HEK293 (cell line): Measurements from ENCODE around the gene APBB2.

Experiments used
- CTCF ChIP-seq: fragments of 450-650 bp; formaldehyde crosslinking; IDR thresholded peaks from 2 replicates; pipeline ENCODE4 v1.5.1; 2016; ENCODE audit warnings: missing biosample characterization, missing genetic modification characterization
- FEZF1 ChIP-seq: fragments of 450-650 bp; formaldehyde crosslinking; IDR thresholded peaks from 2 replicates; pipeline ENCODE4 v1.5.1; 2016; ENCODE audit warnings: missing biosample characterization, missing genetic modification characterization
- MYNN ChIP-seq: fragments of 450-650 bp; formaldehyde crosslinking; IDR thresholded peaks from 2 replicates; pipeline ENCODE4 v1.5.1; 2016; ENCODE audit warnings: missing biosample characterization, missing genetic modification characterization, borderline replicate concordance
- PRDM10 ChIP-seq: fragments of 450-650 bp; formaldehyde crosslinking; IDR thresholded peaks from 2 replicates; pipeline ENCODE4 v1.5.1; 2016; ENCODE audit warnings: missing biosample characterization, missing genetic modification characterization
- TCF7L2 ChIP-seq: IDR thresholded peaks from 2 replicates; pipeline ENCODE4 v1.6.1; 2011; ENCODE audit warnings: low read depth, mild to moderate bottlenecking, inconsistent platforms, low read length, moderate library complexity, borderline replicate concordance
- ZNF221 ChIP-seq: fragments of 450-650 bp; formaldehyde crosslinking; IDR thresholded peaks from 2 replicates; pipeline ENCODE4 v1.5.1; 2017; ENCODE audit warnings: missing biosample characterization, missing genetic modification characterization, borderline replicate concordance
- ZNF274 ChIP-seq, 2 experiments: fragments of 200-500 bp in 1 of 2; fragments of 450-650 bp in 1 of 2; sonication (Bioruptor generic) in 1 of 2; formaldehyde crosslinking in 1 of 2; IDR thresholded peaks; 2 replicates each; pipeline versions ENCODE4 v1.5.1 to v1.6.1; 2014 to 2016; ENCODE audit warnings: borderline replicate concordance in 1 of 2, inconsistent platforms in 1 of 2, low read length in 1 of 2, missing biosample characterization in 1 of 2, missing genetic modification characterization in 1 of 2
- ZNF302 ChIP-seq: fragments of 450-650 bp; formaldehyde crosslinking; IDR thresholded peaks from 2 replicates; pipeline ENCODE4 v1.5.1; 2016; ENCODE audit warnings: missing biosample characterization, missing genetic modification characterization, low read depth
- ZNF350 ChIP-seq: fragments of 450-650 bp; formaldehyde crosslinking; IDR thresholded peaks from 2 replicates; pipeline ENCODE4 v1.5.0; 2017; ENCODE audit warnings: missing biosample characterization, mild to moderate bottlenecking, missing genetic modification characterization
- ZNF776 ChIP-seq: fragments of 450-650 bp; formaldehyde crosslinking; IDR thresholded peaks from 2 replicates; pipeline ENCODE4 v1.5.0; 2017; ENCODE audit warnings: missing biosample characterization, missing genetic modification characterization, borderline replicate concordance

GRCh38 chr4:41174444-41174843 lies 39.9 kb downstream of the APBB2 start:
- TF ChIP-seq ZNF302 (tag by site-specific recombination), result no peak
- TF ChIP-seq CTCF (tag by site-specific recombination), result no peak
- TF ChIP-seq MYNN (tag by site-specific recombination), result no peak
- TF ChIP-seq ZNF221 (tag by site-specific recombination), result no peak
- no peak for TF ChIP-seq FEZF1 (tag by site-specific recombination)
- no peak for TF ChIP-seq TCF7L2
- no peak for TF ChIP-seq ZNF776 (tag by site-specific recombination)
- no peak for TF ChIP-seq PRDM10
- no peak for TF ChIP-seq ZNF350 (tag by site-specific recombination)
- TF ChIP-seq ZNF274 (IDR thresholded peaks at IDR 0.05; ENCODE audit: low read length), result no peak
- TF ChIP-seq ZNF274 (tag by site-specific recombination; IDR thresholded peaks at IDR 0.05; ENCODE audit: borderline replicate concordance), result no peak
